Measurements from ENCODE around the gene GCA. TPM values are rescaled to one million over a fixed set of nuclear protein-coding genes. Genes with fewer than 3 reads are reported as not detected.

Gene GCA
- total and polyA plus RNA-seq, 2 of the 8 experiments (the other 6 are each of a cell fraction or from before 2014, with no cell fraction given), result 37.4 to 42.0 TPM

DNA sequence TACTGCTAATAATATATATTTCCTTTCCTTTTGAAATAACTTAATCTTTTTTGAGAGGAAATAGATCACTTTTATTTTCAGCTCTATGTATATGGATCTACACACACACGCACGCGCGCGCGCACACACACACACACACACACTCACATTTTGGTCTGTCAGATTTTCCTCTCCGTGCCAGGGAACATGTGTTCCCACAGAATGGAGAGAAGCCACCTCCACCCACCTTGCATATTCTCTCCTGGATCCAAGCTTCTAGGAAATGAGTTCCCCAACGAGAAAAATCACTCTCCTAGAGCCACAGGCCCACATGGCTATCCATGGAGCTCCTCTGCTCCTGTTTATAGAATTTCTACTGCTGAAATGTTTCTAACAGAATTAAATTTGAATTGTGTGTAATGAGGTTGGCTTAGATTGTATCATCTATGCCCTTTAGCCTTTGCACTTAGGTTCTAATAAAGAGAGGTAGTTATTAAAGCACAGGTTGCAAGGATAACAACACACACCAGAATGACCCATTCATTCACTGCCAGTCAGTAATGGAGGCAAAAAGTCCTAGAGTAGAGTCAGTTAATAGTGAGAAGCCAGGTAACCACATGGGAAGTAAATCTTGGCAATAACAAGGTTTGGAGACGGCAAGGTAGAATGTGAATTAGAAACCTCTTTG, 45.1 kb upstream of the GCA start:
- no peak for TF ChIP-seq NANOG (IDR thresholded peaks at IDR 0.05; ENCODE audit: insufficient read depth, low read depth, low read length, poor library complexity, severe bottlenecking)
- no peak for TF ChIP-seq ATF2 (IDR thresholded peaks at IDR 0.05; ENCODE audit: low read length)
- TF ChIP-seq JUND (IDR thresholded peaks at IDR 0.05; ENCODE audit: low read length), result no peak
- TF ChIP-seq JUN (IDR thresholded peaks at IDR 0.05; ENCODE audit: low read depth, low read length), result no peak
- Histone ChIP-seq H3K36me3 (ENCODE audit: control insufficient read depth in 2 of 4, insufficient read depth in 4 of 4, low read length in 3 of 4) (no peaks in the 10 kb centered on the region), H2BK20ac (ENCODE audit: low read length) (no peak overlapping the region), H4K5ac (ENCODE audit: insufficient read length, low read depth, low read length) (no peak overlapping the region), H2BK12ac (ENCODE audit: low read depth, low read length) (no peak overlapping the region), H4K8ac (ENCODE audit: extremely low read depth, insufficient read depth, low read length) (no peak overlapping the region), H2BK120ac (replicated peaks; ENCODE audit: low read depth, low read length) (no peak overlapping the region), H3K4me3 (ENCODE audit: extremely low read depth in 1 of 4, insufficient read depth in 2 of 4, low read depth in 3 of 4, low read length in 4 of 4) (no peak overlapping the region), H3K56ac (replicated peaks; ENCODE audit: insufficient read length, low read depth, low read length) (no peak overlapping the region), H3K23ac (ENCODE audit: insufficient read length) (no peak overlapping the region), H2BK5ac (ENCODE audit: low read depth, low read length) (no peak overlapping the region), H3K4ac (replicated peaks; ENCODE audit: insufficient read length, low read depth, low read length) (no peak overlapping the region), H3K4me2 (ENCODE audit: insufficient read depth in 1 of 2, low read depth in 2 of 2, low read length in 2 of 2) (no peak overlapping the region), H3K4me1 (replicated peaks in 1 of 4; ENCODE audit: control insufficient read depth in 3 of 4, insufficient read depth in 4 of 4, low read length in 3 of 4) (no peaks in the 10 kb centered on the region), H3K79me1 (ENCODE audit: low read depth, low read length) (no peaks in the 10 kb centered on the region), H4K20me1 (replicated peaks in 1 of 2; ENCODE audit: control insufficient read depth in 1 of 2, insufficient read depth in 2 of 2, low read length in 2 of 2) (no peaks in the 10 kb centered on the region), H3K14ac (ENCODE audit: insufficient read length) (no peak overlapping the region), H3K23me2 (ENCODE audit: low read depth, low read length) (no peaks in the 10 kb centered on the region), H3K79me2 (ENCODE audit: control insufficient read depth in 1 of 2, insufficient read depth in 2 of 2, low read length in 2 of 2) (no peaks in the 10 kb centered on the region), H3K9me3 (ENCODE audit: insufficient read depth in 2 of 2, low read depth in 1 of 2, low read length in 1 of 2) (no peaks in the 10 kb centered on the region), H3K18ac (ENCODE audit: extremely low read depth, low read length) (no peak overlapping the region), H3K9ac (replicated peaks in 1 of 4; ENCODE audit: extremely low read depth in 1 of 4, low read depth in 3 of 4, low read length in 3 of 4) (no peak overlapping the region), H4K91ac (replicated peaks; ENCODE audit: insufficient read length, low read length) (no peak overlapping the region), H2AFZ (ENCODE audit: low read length) (no peak overlapping the region), H2AK5ac (ENCODE audit: low read depth, low read length) (no peak overlapping the region), H3K27me3 (replicated peaks in 1 of 4; ENCODE audit: control insufficient read depth in 3 of 4, extremely low read depth in 1 of 4, insufficient read depth in 3 of 4, low read length in 3 of 4) (no peaks in the 10 kb centered on the region), H3K27ac (ENCODE audit: low read depth, low read length) (no peak overlapping the region), H2BK15ac (ENCODE audit: low read length) (no peak overlapping the region)
- FAIRE-seq (no peak), DNase-seq (ENCODE audit: low read depth in 1 of 2, low spot score in 2 of 2) (no peak)
- ChIA-PET POLR2A (ENCODE audit: partially characterized antibody) (no interaction called here), CTCF (ENCODE audit: partially characterized antibody) (interaction anchor here (0.6 to 8.5 kb wide), 49 partner anchors 8 to 713 kb away, joined by 3 to 188 read pairs (median 5); partner anchors contain the start of genes FAP, GCG and IFIH1)
- 93% methylated on average over 9 of the region's 9 CpGs; no CpG with 5 or more reads in 1 of the 2 experiments for WGBS, 2 experiments (ENCODE audit: extremely low coverage in 1 of 2, insufficient coverage in 1 of 2, insufficient read length in 1 of 2, insufficient replicate concordance in 2 of 2, low coverage in 1 of 2, low lambda C conversion rate in 2 of 2, missing lambda C conversion rate in 1 of 2)

Data from H1 (cell line).